Duodenal mucosa (tissue), 2 donors: ENCODE data around the gene SPACA7.
"Not testable (repeated sequence)": the region's sequence is repeated elsewhere in the genome, so short reads cannot be mapped to it uniquely, and the experiment has no call there.

Experiments used
- H3K27ac ChIP-seq: one replicate; pipeline ENCODE4 v1.7.0; 2013; ENCODE audit warnings: low read depth, low read length
- H3K27me3 ChIP-seq, 2 donors: one replicate each; pipeline ENCODE4 v1.7.0; 2013; ENCODE audit warnings: low read length in 2 of 2, control low read depth in 1 of 2; ENCODE audit not compliant: insufficient read depth in 2 of 2, control insufficient read depth in 1 of 2
- H3K36me3 ChIP-seq, 2 donors: one replicate each; pipeline ENCODE4 v1.7.0; 2013; ENCODE audit warnings: low read length in 2 of 2, control low read depth in 1 of 2; ENCODE audit not compliant: insufficient read depth in 2 of 2, control insufficient read depth in 1 of 2
- H3K4me1 ChIP-seq, 2 donors: one replicate each; pipeline ENCODE4 v1.7.0; 2013; ENCODE audit warnings: low read length in 2 of 2, control low read depth in 1 of 2; ENCODE audit not compliant: insufficient read depth in 2 of 2, control insufficient read depth in 1 of 2
- H3K4me3 ChIP-seq, 2 donors: one replicate each; pipeline ENCODE4 v1.7.0; 2013; ENCODE audit warnings: low read length in 2 of 2, low read depth in 1 of 2
- H3K9ac ChIP-seq, 2 donors: one replicate each; pipeline ENCODE4 v1.7.0; 2013; ENCODE audit warnings: low read length in 2 of 2, low read depth in 1 of 2
- H3K9me3 ChIP-seq, 2 donors: one replicate each; pipeline ENCODE4 v1.7.0; 2013; ENCODE audit warnings: low read length in 2 of 2, control low read depth in 1 of 2; ENCODE audit not compliant: control insufficient read depth in 1 of 2

SPACA7 gene

DNA sequence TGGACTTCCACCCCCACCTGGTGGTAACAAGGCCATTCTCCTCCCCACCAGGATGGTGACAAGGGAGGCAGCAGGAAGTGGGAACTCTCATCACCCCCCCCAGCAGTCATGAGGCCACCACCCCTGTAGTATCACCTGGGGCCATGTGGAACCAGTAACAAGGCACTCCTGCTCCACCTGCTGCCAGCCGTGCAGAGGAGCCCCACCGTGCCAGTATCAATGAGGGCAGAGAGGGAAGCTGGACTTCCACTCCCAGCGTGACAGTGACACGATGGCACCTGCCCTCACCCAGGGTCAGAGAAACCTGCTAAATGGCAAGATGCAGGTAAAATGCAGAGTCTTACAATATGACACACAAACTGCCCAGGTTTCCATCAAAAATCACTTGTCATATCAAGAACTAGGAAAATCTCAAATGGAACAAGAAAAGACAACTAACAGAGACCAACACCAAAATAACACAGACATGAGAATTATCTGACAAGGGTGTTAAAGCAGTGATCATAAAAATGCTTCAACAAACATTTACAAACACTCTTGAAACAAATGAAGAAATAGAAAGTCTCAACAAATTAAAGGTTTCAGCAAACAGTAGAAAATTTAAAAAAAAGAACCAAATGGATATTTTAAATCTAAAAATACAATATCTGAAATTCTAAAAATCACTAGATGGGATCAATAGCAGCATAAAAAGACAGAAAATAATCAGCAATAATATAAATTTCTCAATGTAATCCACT lies 9.1 kb upstream of the SPACA7 start:
- no peak overlapping the region for H3K4me3 ChIP-seq
- no peak overlapping the region for H3K9ac ChIP-seq
- H3K9me3 ChIP-seq: peaks cover 0 to 6% of the 10 kb centered on the region in 2 donors
- H3K27me3 ChIP-seq: no peaks in the 10 kb centered on the region
- H3K27ac ChIP-seq: no peak overlapping the region
- no peaks in the 10 kb centered on the region for H3K36me3 ChIP-seq
- no peaks in the 10 kb centered on the region for H3K4me1 ChIP-seq

GRCh38 chr13:112368883-112369282 lies 7.3 kb upstream of the SPACA7 start:
- peaks cover 0 to 6% of the 10 kb centered on the region in 2 donors for H3K9me3 ChIP-seq

DNA sequence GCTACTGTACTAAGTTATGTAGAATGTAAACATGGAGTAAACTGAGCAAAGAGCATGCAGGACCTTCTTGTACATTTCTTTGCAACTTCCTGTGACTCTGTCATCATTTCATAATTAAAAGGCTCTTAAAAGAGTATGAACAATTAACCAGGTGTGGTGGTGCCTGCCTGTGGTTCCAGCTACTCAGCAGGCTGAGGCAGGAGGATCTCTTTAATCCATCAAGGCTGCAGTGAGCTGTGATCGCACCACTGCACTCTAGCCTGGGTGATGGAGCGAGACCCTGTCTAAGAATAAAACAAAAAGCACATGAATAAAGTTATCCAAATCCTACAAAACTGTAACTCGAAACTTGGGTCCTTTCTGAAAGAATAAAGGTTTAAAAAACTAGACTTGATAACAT lies 5.8 kb upstream of the SPACA7 start:
- H3K27ac ChIP-seq: no peak overlapping the region
- H3K4me3 ChIP-seq: no peak overlapping the region
- no peaks in the 10 kb centered on the region for H3K4me1 ChIP-seq

More at GRCh38 chr13:112368883-112369282, 7.3 kb upstream of the SPACA7 start:
- no peak overlapping the region for H3K27ac ChIP-seq
- no peaks in the 10 kb centered on the region for H3K27me3 ChIP-seq
- no peaks in the 10 kb centered on the region for H3K36me3 ChIP-seq
- no peak overlapping the region for H3K9ac ChIP-seq
- no peak overlapping the region for H3K4me3 ChIP-seq
- no peaks in the 10 kb centered on the region for H3K4me1 ChIP-seq

DNA sequence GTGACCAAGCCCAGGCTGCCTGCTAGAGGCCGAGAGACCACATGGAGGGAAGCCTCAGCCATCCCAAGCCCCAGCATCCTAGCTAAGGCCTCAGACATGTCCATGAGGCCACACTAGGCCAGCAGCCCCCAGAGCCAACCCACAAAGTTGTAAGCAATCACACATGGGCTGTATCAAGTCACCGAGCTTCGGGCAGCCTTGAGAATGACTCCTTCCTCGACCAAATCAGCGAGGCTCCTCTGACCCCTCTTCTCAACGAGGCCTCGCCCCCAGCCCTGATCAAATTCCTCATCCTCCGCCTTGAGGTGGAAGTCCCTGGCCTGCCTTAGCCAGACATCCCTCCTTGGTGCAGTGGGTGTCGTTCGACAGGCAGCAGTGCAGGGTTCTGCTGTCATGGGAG lies 1.9 kb upstream of the SPACA7 start:
- Histone ChIP-seq H3K4me1 (no peaks in the 10 kb centered on the region), H3K9ac (no peak overlapping the region), H3K9me3 (no peaks in the 10 kb centered on the region), H3K36me3 (no peaks in the 10 kb centered on the region), H3K4me3 (no peak overlapping the region), H3K27ac (no peak overlapping the region), H3K27me3 (no peaks in the 10 kb centered on the region)

More for the DNA sequence above, 5.8 kb upstream of the SPACA7 start:
- H3K9ac ChIP-seq: no peak overlapping the region
- no peaks in the 10 kb centered on the region for H3K27me3 ChIP-seq
- H3K9me3 ChIP-seq: peaks cover 0 to 6% of the 10 kb centered on the region in 2 donors
- H3K36me3 ChIP-seq: no peaks in the 10 kb centered on the region

GRCh38 chr13:112391746-112392145 lies 15.6 kb downstream of the SPACA7 start:
- H3K27me3 ChIP-seq: no peaks in the 10 kb centered on the region
- H3K9ac ChIP-seq: no peak overlapping the region
- no peak overlapping the region for H3K4me3 ChIP-seq
- no peak overlapping the region for H3K27ac ChIP-seq
- no peaks in the 10 kb centered on the region for H3K4me1 ChIP-seq
- H3K9me3 ChIP-seq: no peaks in the 10 kb centered on the region
- no peaks in the 10 kb centered on the region for H3K36me3 ChIP-seq

DNA sequence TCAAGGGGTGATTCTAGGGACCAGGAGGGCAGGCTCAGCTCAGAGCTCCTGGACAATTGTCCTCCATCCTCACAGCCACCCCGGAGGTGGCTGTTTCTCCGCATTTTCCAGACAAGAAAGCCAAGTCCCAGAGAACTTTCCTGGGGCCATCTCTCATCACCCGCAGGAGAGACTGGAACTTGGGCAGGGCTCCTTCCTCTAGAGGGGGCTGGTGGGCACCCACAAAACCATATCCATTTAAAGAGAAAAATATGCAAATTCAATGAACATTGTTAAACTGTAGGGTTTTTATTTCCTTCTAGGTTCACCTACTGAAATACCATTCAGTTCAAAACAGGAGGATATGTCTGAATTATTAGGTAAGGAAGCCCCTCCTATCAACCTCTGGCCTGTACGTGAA lies 16.6 kb downstream of the SPACA7 start:
- Histone ChIP-seq H3K4me1 (no peaks in the 10 kb centered on the region), H3K27ac (no peak overlapping the region), H3K4me3 (no peak overlapping the region), H3K9me3 (no peaks in the 10 kb centered on the region), H3K36me3 (no peaks in the 10 kb centered on the region), H3K9ac (no peak overlapping the region), H3K27me3 (no peaks in the 10 kb centered on the region)

GRCh38 chr13:112395022-112395421 lies 18.9 kb downstream of the SPACA7 start:
- not testable (repeated sequence) for H3K27ac ChIP-seq, H3K36me3 ChIP-seq, H3K9ac ChIP-seq, H3K4me3 ChIP-seq, H3K4me1 ChIP-seq, H3K9me3 ChIP-seq, H3K27me3 ChIP-seq

GRCh38 chr13:112395941-112396340 lies 19.8 kb downstream of the SPACA7 start:
- not testable (repeated sequence) for H3K36me3 ChIP-seq, H3K9ac ChIP-seq, H3K9me3 ChIP-seq, H3K27me3 ChIP-seq, H3K4me1 ChIP-seq, H3K27ac ChIP-seq, H3K4me3 ChIP-seq

GRCh38 chr13:112397108-112397507 lies 21.0 kb downstream of the SPACA7 start:
- H3K9ac ChIP-seq: no peak overlapping the region
- no peak overlapping the region for H3K27ac ChIP-seq
- no peaks in the 10 kb centered on the region for H3K4me1 ChIP-seq
- no peaks in the 10 kb centered on the region for H3K9me3 ChIP-seq
- H3K4me3 ChIP-seq: no peak overlapping the region
- no peaks in the 10 kb centered on the region for H3K36me3 ChIP-seq
- no peaks in the 10 kb centered on the region for H3K27me3 ChIP-seq

DNA sequence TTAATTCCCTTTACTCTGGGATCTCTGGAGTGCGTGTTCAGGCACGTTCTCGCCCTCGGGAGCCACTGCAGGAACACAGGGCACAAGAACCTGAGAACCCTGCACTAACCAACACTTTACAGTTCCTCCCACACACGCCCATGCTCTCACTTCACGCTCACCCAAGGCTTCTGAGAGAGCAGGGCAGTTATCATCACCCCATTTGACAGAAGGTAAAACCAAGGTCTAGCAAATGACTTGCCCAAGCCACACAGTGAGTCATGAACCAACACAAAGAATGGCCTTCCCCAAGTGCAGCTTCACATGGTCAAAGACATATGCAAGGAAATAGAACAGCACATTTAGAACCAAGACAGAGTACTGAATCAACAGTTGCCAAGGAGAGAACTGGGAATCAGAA lies 22.2 kb downstream of the SPACA7 start:
- not testable (repeated sequence) for H3K27me3 ChIP-seq, H3K27ac ChIP-seq, H3K36me3 ChIP-seq, H3K9me3 ChIP-seq, H3K4me3 ChIP-seq, H3K9ac ChIP-seq, H3K4me1 ChIP-seq

DNA sequence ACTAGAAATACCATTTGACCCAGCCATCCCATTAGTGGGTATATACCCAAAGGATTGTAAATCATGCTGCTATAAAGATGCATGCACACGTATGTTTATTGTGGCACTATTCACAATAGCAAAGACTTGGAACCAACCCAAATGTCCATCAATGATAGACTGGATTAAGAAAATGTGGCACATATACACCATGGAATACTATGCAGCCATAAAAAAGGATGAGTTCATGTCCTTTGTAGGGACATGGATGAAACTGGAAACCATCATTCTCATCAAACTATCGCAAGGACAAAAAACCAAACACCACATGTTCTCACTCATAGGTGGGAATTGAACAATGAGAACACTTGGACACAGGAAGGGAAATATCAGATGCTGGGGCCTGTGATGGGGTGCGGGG lies 33.7 kb downstream of the SPACA7 start:
- H3K4me3 ChIP-seq, H3K27ac ChIP-seq, H3K9me3 ChIP-seq, H3K4me1 ChIP-seq, H3K9ac ChIP-seq, H3K27me3 ChIP-seq, H3K36me3 ChIP-seq: not testable (repeated sequence)
